ENCODE measurements around the gene B4GALT7.

Gene B4GALT7

DNA sequence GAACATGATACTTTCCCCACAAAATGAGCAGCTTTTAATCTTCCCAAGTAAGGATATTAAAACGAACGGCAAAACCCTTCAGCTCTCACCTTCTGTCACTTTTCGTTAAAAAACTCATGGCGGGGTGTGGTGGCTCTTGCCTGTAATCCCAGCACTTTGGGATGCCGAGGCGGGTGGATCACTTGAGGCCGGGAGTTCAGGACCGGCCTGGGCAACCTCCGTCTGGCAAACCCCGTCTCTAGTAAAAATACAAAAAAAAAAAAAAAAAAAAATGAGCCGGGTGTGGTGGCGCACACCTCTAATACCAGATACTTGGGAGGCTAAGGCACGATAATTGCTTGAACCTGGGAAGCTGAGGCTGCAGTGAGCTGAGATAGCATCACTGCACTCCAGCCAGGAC is 7.0 kb upstream of the B4GALT7 start:
- H3K4me3 ChIP-seq (replicated peaks in 1 of 2; ENCODE audit: low read depth in 2 of 2, low read length in 2 of 2): peak overlapping the region; percentile 97 to 99
- TF ChIP-seq, protein P1, sequence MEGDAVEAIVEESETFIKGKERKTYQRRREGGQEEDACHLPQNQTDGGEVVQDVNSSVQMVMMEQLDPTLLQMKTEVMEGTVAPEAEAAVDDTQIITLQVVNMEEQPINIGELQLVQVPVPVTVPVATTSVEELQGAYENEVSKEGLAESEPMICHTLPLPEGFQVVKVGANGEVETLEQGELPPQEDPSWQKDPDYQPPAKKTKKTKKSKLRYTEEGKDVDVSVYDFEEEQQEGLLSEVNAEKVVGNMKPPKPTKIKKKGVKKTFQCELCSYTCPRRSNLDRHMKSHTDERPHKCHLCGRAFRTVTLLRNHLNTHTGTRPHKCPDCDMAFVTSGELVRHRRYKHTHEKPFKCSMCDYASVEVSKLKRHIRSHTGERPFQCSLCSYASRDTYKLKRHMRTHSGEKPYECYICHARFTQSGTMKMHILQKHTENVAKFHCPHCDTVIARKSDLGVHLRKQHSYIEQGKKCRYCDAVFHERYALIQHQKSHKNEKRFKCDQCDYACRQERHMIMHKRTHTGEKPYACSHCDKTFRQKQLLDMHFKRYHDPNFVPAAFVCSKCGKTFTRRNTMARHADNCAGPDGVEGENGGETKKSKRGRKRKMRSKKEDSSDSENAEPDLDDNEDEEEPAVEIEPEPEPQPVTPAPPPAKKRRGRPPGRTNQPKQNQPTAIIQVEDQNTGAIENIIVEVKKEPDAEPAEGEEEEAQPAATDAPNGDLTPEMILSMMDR (IDR thresholded peaks at IDR 0.05; ENCODE audit: low read depth, low read length): no peak
- no peak for DNase-seq (ENCODE audit: low read depth in 2 of 2)

DNA sequence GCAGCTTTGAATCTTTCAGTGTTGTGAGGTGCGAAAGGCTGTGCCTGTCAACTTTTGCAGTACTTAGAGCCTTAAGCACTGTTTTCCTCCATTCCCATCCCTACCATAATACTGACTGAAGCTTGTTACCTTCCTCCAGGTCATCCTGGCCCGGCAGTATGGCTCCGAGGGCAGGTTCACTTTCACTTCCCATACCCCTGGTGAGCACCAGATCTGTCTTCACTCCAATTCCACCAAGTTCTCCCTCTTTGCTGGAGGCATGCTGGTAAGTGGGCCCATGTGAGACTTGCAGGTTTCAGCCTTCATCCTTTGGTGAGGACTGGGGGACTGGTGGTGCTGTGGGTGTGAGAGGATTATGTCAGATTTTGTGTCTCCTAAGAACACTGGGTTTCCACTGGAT is 6.4 kb upstream of the B4GALT7 start:
- peak overlapping the region; percentile 97 to 99 for H3K4me3 ChIP-seq (replicated peaks in 1 of 2; ENCODE audit: low read depth in 2 of 2, low read length in 2 of 2)
- DNase-seq (ENCODE audit: low read depth in 2 of 2): no peak
- TF ChIP-seq, protein P1 (IDR thresholded peaks at IDR 0.05; ENCODE audit: low read depth, low read length): no peak

DNA sequence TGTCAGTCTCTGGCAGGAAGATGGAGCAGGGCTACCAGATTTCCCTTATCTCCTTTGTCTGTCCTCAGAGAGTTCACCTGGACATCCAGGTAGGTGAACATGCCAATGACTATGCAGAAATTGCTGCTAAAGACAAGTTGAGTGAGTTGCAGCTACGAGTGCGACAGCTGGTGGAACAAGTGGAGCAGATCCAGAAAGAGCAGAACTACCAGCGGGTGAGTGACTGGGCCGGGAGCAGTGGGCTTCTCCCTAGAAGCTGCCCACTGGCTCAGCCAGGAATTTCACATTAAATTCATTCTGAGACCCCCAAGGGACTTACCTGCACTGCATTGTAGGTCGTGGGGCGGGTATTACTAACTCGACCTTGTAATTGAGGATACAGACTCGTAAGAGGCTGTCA is 5.9 kb upstream of the B4GALT7 start:
- no peak for DNase-seq (ENCODE audit: low read depth in 2 of 2)
- TF ChIP-seq, protein P1 (IDR thresholded peaks at IDR 0.05; ENCODE audit: low read depth, low read length): no peak

DNA sequence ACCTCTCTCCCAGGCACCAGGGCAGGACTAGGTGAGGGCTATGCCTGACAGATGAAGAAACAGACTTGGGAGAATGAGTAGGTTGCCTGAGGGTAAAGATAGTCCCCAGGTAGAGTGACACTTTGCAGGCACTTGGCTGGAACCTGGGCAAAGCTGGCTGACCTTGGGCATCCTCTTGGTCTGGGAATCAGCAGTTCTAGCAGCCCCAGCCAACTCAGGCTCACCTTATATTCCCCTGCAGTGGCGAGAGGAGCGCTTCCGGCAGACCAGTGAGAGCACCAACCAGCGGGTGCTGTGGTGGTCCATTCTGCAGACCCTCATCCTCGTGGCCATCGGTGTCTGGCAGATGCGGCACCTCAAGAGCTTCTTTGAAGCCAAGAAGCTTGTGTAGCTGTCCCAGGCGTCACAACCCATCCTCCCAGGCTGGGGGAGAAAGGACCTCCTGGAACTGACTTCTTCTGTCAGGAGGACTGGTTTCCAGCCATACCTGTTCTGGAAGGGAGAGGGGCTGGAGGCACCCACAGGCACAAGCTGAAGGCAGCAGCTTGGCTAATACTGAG is 4.8 kb upstream of the B4GALT7 start:
- no peak for DNase-seq (ENCODE audit: low read depth in 2 of 2)
- no peak overlapping the region for H3K4me3 ChIP-seq (replicated peaks in 1 of 2; ENCODE audit: low read depth in 2 of 2, low read length in 2 of 2)
- TF ChIP-seq, protein P1 (IDR thresholded peaks at IDR 0.05; ENCODE audit: low read depth, low read length): no peak

More for the DNA sequence above, 5.9 kb upstream of the B4GALT7 start:
- no peak overlapping the region for H3K4me3 ChIP-seq (replicated peaks in 1 of 2; ENCODE audit: low read depth in 2 of 2, low read length in 2 of 2)

DNA sequence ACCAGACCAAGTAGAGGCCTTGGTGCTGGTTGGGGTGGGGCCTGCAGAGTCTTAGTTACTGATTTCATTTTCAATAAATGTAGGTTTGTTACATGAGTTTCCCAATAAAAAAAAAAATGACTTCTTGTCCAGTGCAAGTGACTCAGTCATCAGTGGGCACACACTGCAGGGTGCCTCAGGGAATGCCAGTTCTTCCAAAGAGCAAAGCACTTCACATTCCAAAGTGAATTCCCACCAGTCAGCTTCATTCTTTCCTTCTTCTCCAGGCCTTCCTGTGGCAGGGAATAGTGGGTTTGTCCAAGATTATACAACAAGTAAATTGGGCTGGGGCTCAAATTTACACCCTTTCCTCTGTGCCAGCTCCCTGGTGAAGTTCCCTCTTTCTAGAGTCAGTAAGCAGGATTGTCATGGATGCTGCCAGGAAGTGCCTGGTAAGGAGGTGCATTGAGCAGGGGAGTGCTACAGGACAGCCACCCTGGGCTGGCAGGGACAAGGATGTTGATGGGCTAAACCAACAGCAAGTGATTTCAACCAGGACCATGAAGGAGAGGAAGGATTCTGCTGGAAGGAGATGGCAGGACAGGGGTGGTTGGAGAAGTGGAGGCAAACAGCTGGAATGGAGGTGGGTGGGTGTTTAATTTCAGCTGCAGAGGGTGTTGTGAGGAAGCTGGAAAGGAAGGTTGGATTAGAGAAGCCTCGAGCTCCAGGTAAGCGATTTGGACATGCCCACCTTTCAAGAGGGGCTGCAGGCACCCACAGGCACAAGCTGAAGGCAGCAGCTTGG is 3.7 kb upstream of the B4GALT7 start:
- TF ChIP-seq, protein P1 (IDR thresholded peaks at IDR 0.05; ENCODE audit: low read depth, low read length): no peak
- DNase-seq (ENCODE audit: low read depth in 2 of 2): no peak
- no peak overlapping the region for H3K4me3 ChIP-seq (replicated peaks in 1 of 2; ENCODE audit: low read depth in 2 of 2, low read length in 2 of 2)

DNA sequence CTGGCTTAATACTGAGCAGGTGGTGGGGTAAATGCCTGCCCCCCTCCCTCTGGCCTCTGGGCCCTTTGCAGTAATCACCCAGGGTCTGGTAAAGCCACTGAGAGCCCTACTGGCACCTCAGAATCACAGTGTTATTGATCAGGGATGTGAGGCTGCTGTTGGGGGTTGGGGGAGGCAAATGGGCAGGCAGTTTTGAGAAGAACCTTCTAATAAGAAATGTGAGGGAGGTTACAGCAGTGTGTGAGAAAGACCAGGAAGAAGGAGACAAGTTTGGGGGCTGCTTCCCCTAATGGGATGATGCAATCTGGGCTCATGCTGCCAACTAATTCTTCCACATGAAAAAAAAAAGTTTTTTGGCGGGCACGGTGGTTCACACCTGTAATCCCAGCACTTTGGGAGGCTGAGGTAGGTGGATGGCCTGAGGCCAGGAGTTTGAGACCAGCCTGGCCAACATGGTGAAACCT is 3.1 kb upstream of the B4GALT7 start:
- DNase-seq (ENCODE audit: low read depth in 2 of 2): no peak
- no peak overlapping the region for H3K4me3 ChIP-seq (replicated peaks in 1 of 2; ENCODE audit: low read depth in 2 of 2, low read length in 2 of 2)
- TF ChIP-seq, protein P1 (IDR thresholded peaks at IDR 0.05; ENCODE audit: low read depth, low read length): no peak

Data from cardiac fibroblast (primary cell).